DMS114 treated with DMSO at 0.1 percent for 48 hours (cell line): ENCODE results near the gene DAND5.
"Not testable (repeated sequence)": the region's sequence is repeated elsewhere in the genome, so short reads cannot be mapped to it uniquely, and the experiment has no call there.

Source experiments
- DNase-seq: peaks from one replicate; lab custom pipeline; 2025; ENCODE audit not compliant: unreplicated experiment; lab: John Stamatoyannopoulos, UW

Gene DAND5

GRCh38 chr19:12965017-12965811 is 4.2 kb upstream of the DAND5 start:
- peak; percentile 30 for DNase-seq

DNA sequence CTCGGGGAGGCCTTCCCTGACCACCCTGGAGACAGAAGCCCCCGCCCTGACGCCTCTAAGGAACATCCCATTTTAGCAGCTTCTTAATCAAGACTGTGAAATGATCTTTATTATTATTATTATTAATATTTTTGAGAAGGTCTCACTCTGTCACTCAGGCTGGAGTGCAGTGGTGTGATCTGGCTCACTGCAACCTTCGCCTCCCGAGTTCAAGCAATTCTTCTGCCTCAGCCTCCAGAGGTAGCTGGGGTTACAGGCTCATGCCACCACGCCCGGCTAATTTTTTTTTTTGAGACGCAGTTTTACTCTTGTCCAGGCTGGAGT is 3.6 kb upstream of the DAND5 start:
- no peak for DNase-seq

GRCh38 chr19:12967907-12968306 is 1.5 kb upstream of the DAND5 start:
- DNase-seq, result no peak

DNA sequence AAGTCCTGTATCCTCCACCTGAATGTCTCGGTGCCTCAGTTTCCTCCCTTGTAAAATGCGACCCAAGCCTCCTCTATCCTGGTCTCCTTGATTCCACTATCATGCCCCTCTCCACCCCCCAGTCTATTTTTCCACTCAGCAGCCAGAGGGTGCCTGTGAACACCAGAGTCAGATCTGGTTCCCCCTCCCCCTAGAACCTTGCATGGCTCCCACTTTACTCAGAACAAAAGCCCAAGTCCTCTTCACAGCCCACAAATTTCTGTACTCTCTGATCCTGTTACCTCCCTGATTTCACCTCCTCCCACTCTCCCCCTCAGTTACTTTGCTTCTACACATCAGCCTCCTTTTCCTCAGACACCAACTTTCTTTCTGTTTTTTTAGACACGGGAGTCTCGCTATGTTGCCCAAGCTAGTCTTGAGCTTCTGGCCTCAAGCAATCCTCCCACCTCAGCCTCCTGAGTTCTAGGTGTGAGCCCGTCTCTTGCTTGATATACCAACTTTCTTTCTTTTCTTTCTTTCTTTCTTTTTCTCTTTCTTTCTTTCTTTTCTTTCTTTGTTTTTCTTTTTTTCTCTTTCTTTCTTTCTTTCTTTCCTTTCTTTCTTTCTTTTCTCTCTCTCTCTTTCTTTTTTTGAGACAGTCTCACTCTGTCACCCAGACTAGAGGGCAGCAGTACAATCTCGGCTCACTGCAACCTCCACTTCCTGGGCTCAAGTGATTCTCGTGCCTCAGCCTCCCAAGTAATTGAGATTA is 869 bp downstream of the DAND5 start:
- no peak for DNase-seq

DNA sequence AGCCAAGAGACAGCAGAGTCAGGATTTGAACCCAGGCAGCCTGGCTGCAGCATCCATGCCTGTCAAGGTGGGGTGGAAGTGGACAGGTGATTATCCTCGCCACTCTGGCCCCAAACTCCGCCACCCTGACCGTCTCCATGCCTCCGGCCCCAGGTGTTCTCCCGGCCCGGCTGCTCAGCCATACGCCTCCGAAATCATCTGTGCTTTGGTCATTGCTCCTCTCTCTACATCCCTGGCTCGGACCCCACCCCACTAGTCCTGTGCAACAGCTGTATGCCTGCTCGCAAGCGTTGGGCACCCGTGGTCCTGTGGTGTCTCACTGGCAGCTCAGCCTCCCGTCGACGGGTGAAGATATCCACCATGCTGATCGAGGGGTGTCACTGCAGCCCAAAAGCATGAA is 3.9 kb downstream of the DAND5 start:
- DNase-seq, result no peak

DNA sequence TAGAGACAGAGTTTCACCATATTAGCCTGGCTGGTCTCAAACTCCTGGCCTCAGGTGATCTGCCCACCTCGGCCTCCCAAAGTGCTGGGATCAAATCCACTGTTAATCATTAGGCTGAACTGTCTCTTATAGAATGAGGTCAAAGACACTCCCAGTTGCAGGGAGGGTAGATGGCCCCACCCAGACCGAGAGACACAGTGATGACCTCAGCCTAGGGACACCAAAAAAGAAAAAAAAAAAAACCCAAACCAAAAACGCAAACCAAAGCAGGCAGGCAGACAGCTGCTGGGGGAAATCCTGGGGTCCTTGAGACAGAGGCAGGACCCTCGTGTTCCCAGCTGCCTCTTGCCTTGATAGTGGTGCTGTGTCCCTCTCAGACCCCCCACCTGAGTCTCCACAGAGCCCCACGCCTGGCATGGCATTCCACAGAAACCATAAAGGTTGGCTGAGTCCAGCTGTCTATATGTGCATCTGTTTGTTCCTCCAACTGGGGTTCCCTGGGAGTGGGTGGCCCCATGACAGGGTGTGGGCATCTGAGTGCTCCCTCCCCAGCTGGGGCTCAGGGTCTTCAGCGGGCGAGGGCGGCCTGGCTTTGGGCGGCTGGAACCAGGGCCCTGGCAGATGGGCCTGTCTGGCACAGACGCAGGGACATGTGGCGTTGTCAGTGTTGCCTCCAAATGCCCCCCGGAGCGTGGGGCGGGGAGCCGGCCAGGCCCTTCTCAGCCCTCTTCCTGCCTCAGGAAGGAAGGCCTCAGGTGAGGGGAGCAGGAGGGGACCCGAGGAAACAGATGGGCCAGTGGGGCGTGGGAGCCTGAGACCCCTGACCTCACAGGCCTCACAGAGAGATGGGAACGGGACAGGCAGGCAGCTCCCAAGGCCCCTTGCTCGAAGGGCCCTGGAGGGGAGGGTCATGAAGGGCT is 5.2 kb downstream of the DAND5 start:
- DNase-seq, result no peak

- no peak for DNase-seq
Observed at GRCh38 chr19:12975221-12975741, 5.9 kb downstream of the DAND5 start.

- DNase-seq, result not testable (repeated sequence)
Observed at GRCh38 chr19:12976109-12976508, 6.7 kb downstream of the DAND5 start.

- DNase-seq, result no peak
Observed at GRCh38 chr19:12979974-12980373, 10.6 kb downstream of the DAND5 start.

DNA sequence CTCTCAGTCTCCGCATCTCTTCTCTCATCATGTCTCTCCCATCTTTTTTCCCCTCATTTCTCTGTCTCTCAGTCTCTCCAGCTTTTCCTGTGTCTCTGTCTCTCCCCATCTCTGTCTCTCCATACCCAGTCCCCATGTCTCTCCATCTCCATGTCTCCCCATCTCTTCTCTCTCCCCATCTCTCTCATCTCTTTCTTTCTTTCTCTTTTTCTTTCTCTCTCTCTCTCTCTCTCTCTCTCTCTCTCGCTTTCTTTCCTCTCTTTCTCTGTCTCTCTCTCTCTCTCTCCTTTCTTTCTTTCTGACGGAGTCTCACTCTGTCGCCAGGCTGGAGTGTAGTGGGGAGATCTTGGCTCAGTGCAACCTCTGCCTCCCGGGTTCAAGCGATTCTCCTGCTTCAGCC is 13.3 kb downstream of the DAND5 start:
- no peak for DNase-seq

DNA sequence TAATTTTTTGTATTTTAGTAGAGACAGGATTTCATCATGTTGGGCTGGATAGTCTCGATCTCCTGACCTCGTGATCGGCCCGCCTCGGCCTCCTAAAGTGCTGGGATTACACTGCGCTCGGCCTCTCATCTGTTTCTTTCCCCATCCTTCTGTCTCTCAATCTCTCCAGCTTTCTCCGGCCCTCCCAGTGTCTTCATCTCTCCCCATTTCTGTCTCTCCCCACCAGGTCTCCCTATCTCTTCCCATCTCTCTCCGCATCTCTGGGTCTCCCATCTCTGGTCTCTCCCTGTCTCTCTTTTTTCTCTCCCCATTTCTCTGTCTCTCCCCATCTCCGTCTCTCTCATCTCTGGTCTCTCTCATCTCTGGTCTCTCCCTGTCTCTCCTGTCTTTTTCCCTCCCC is 13.7 kb downstream of the DAND5 start:
- DNase-seq, result no peak

GRCh38 chr19:12983542-12984142 is 14.3 kb downstream of the DAND5 start:
- peak; percentile 49 for DNase-seq

GRCh38 chr19:12984143-12984627 is 14.8 kb downstream of the DAND5 start:
- DNase-seq, result no peak

DNA sequence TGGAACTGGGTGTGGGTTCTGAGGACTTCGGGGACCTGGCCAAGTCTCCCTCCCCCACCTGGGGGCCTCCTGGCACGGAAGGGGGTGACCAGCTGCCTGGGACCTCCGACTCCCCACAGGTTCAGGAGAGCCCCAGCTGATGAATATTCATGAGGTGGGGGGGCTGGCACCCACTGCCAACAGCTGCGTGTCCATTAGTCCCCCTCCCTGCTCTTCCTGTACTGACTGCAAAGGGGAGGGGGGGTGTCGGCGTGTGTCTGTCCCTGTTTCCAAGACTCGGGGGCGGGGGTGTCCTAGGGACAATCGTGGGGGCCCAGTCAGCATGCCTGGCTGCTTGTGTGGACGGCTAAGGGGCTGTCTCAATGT is 15.3 kb downstream of the DAND5 start:
- DNase-seq, result no peak

DNA sequence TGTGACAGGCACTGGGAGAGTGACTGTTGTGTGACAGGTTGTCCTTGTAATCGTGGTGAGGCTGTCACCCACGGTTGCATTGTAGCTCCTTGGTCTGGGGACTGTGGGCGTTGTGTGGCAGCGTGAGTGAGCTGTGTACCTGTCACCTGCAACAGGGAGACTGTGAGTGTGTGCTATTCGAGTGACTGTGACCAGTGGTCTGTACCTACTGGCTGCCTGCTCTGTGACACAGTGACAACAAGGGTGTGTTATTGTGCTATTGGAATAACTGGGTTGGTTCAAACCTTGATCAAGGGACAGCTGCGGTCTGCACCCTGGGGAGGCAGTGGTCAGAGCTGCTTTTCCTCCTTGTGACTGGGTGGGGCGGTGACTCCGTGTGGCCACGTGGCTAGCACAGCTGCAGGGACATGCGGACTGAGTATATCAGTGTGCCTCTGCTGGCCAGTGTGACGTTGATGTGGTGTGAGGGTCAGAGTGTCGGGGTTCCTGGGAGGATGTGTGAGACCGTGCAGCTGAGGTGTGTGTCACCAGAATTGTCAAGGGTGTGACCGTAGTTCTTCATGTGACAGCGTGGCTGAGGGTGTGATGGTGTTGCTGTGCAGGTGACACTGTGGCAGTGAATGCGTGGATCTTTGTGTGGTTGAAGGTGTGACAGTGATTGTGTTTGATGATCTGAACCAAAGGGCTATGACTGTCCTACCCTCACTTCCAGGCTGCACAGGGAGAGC is 15.8 kb downstream of the DAND5 start:
- no peak for DNase-seq

GRCh38 chr19:12986726-12987125 is 17.4 kb downstream of the DAND5 start:
- DNase-seq, result no peak

GRCh38 chr19:12987190-12987589 is 17.8 kb downstream of the DAND5 start:
- no peak for DNase-seq

DNA sequence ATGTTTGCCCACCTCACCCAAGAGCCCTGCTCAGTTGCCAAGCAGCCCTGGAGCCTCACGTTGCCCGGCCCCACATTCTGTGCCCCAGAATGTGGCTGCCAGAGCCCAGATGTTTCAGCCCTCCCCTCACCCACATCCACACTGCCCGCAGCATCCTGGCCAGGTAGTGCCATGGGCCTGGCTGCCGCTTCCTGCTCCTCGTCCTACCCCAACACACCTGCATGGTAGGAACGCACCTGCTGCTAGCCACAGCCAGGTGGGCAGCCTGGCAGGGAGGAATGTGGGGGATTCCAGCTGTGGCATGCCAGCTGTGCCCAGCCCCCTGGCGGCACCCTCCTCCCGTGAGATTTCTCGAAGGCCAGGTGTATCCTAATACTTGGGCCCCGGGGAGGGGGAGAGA is 18.4 kb downstream of the DAND5 start:
- DNase-seq, result no peak

GRCh38 chr19:12990431-12990830 is 21.1 kb downstream of the DAND5 start:
- DNase-seq, result no peak

GRCh38 chr19:12990853-12991252 is 21.5 kb downstream of the DAND5 start:
- DNase-seq, result no peak
